Naive B cell (primary cell): Measurements from ENCODE around the gene OXNAD1. TPM values are rescaled to one million over a fixed set of nuclear protein-coding genes. Genes with fewer than 3 reads are reported as not detected.
A peak's percentile ranks its signal among the peaks of the same experiment; 100 is the strongest.

Experiments
- ATAC-seq, 2 donors: fragments of 150-1000 bp; cut with Tn5 transposase; 2 replicates each; pipeline ENCODE4 v1.10.0; 2021; ENCODE audit warnings: low read depth in 2 of 2, mild to moderate bottlenecking in 2 of 2, moderate library complexity in 2 of 2
- DNase-seq: peaks from one replicate; pipeline ENCODE4 v3.0.0; 2022
- H3K27ac Mint-ChIP-seq, 6 donors: one replicate each; pipeline ENCODE4 v1.8.0; 2020 to 2022; ENCODE audit warnings: mild to moderate bottlenecking in 6 of 6, mixed read lengths in 6 of 6, moderate library complexity in 5 of 6, inconsistent platforms in 2 of 6
- H3K27me3 Mint-ChIP-seq, 3 donors: one replicate each; pipeline ENCODE4 v1.8.0; 2021 to 2022; ENCODE audit warnings: mixed read lengths in 3 of 3, mild to moderate bottlenecking in 1 of 3
- H3K36me3 Mint-ChIP-seq, 2 donors: one replicate each; pipeline ENCODE4 v1.8.0; 2020 to 2022; ENCODE audit warnings: mixed read lengths in 2 of 2, inconsistent platforms in 1 of 2, mild to moderate bottlenecking in 1 of 2
- H3K4me1 Mint-ChIP-seq, 3 donors: one replicate each; pipeline ENCODE4 v1.8.0; 2020 to 2022; ENCODE audit warnings: mixed read lengths in 3 of 3, inconsistent platforms in 1 of 3, mild to moderate bottlenecking in 1 of 3, moderate library complexity in 1 of 3
- H3K4me3 Mint-ChIP-seq, 8 donors: one replicate each; pipeline ENCODE4 v1.8.0; 2020 to 2022; ENCODE audit warnings: mild to moderate bottlenecking in 8 of 8, mixed read lengths in 8 of 8, moderate library complexity in 8 of 8, inconsistent platforms in 2 of 8
- H3K9me3 Mint-ChIP-seq, 7 donors: one replicate each; pipeline ENCODE4 v1.8.0; 2020 to 2022; ENCODE audit warnings: mixed read lengths in 7 of 7, mild to moderate bottlenecking in 5 of 7, inconsistent platforms in 2 of 7, moderate library complexity in 1 of 7
- polyA plus RNA-seq, 6 donors: library from polyadenylated mRNA; unstranded; fragments of 300-500 nt; fragmentation: Illumina TruSeq; gene quantifications; one replicate each; pipeline ENCODE4 v1.2.3, GENCODE V29; 2021; ENCODE audit warnings: low read depth in 6 of 6

OXNAD1 gene, protein sequence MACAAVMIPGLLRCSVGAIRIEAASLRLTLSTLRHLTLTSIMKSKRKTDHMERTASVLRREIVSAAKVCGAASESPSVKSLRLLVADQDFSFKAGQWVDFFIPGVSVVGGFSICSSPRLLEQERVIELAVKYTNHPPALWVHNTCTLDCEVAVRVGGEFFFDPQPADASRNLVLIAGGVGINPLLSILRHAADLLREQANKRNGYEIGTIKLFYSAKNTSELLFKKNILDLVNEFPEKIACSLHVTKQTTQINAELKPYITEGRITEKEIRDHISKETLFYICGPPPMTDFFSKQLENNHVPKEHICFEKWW
- polyA plus RNA-seq: 10 to 100 TPM in 1 of 6 donors, 1 to 10 TPM in 5; 1.4 to 10.8 (median 6.7) TPM

DNA sequence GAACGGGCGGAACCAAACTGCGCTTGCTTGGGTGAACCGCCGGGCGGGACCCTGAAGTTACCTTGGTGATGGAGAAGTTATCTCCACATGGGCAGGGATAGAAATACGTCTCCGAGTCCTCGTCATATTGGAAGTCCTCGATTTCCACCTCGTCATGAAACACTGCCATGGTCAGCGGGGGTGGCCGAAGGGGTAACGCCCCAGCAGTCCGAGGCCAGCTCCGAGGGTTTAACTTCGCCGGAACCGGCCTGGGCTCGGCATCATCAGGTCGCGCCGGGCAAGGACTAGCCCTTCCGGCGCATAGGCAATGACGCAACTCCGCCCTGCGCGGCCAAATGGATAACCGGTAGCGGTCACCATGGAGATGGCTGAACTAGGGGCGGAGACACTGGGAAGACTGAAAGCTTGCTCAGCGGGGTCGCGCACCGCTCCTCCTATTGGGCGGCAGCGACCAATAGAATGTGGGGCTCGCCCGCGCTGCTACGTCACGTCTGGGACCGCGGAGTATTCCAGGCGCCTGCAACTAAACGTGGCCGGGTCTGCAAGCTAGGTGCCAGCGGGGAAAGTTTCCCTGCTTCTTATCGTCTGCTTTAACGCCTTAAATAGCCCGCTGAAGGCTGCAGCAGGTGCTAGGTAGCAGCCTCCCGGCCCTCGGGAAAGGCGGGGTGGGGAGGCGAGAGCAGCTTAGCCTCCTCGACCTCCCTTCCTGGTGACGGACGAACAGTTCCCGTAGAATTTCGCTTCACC is at the start of gene OXNAD1, which contains the start of gene DPH3:
Gene OXNAD1, plus strand, starts transcription at position 505 of the 747 bp plus-strand sequence. CDS start 5,741 bp downstream, outside the sequence.
Gene DPH3, minus strand, starts transcription at position 236 of the 747 bp plus-strand sequence. Its CDS starts 67 bp downstream, at position 169.
- peak within 1 kb of the TSS; percentile 83 to 100 (median 96) for H3K4me3 Mint-ChIP-seq
- no peaks in the 10 kb centered on the region for H3K27me3 Mint-ChIP-seq
- DNase-seq: peak; percentile 99
- peaks cover 3 to 5% of the 10 kb centered on the region in 2 donors for H3K36me3 Mint-ChIP-seq
- peaks cover 12 to 35% (median 14%) of the 10 kb centered on the region in 3 donors for H3K4me1 Mint-ChIP-seq
- peak; percentile 91 to 93 for ATAC-seq
- no peaks in the 10 kb centered on the region for H3K9me3 Mint-ChIP-seq
- peak within 1 kb of the TSS; percentile 98 to 100 (median 100) for H3K27ac Mint-ChIP-seq

DNA sequence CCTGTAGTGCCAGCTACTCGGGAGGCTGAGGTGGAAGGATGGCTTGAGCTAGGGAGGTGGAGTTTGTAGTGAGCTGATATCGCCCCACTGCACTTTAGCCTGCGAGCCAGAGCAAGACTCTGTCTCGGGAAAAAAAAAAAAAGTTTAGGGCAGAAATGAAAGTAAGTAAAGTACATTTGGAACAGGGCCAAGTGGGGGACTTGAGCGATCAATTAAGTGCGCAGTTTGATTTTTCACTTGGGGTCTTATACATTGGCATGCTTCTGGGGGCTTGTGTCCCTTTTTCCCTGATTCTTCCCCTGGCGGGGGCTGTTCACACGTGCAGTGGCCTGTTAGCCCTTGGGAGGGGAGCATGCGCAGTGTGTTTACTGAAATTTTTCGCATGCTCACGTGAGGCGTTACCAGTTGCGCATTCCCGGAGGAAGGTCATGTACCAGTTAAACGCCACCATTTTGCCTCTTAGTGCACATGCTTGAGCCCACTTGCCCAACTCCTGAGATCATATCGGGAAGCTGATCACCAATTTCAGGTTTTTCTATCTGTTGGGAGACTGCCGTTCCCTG is 48.6 kb upstream of the OXNAD1 start:
- H3K36me3 Mint-ChIP-seq: peaks cover 0 to 4% of the 10 kb centered on the region in 2 donors
- no peak for ATAC-seq
- peaks cover 0 to 2% (median 0%) of the 10 kb centered on the region in 7 donors for H3K9me3 Mint-ChIP-seq
- no peak overlapping the region for H3K4me3 Mint-ChIP-seq
- peaks cover 0 to 27% (median 5%) of the 10 kb centered on the region in 3 donors for H3K27me3 Mint-ChIP-seq
- no peak overlapping the region for H3K27ac Mint-ChIP-seq
- no peak for DNase-seq
- no peaks in the 10 kb centered on the region for H3K4me1 Mint-ChIP-seq

DNA sequence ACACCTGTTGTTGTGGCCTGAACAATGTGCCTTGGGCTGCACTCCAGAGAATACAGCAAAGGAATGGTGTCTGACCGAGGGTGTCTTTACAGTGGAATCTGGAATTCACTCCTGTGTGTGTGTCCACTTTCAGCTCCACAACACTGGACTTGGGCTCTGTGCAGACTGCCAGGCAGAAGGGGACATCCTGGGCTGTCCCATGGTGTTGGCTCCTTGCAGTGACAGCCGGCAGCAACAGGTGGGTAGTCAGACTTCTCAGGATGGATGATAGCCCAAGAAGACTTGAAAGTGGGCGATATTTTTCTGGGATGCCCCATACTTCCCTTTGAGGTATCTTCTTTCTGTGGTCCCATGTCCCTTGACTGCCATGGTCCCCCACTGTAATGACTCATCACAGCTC is 45.2 kb upstream of the OXNAD1 start:
- H3K4me3 Mint-ChIP-seq: no peak overlapping the region
- H3K9me3 Mint-ChIP-seq: peaks cover 0 to 11% (median 2%) of the 10 kb centered on the region in 7 donors
- peaks cover 0 to 14% (median 5%) of the 10 kb centered on the region in 3 donors for H3K27me3 Mint-ChIP-seq
- DNase-seq: no peak
- no peak for ATAC-seq
- H3K27ac Mint-ChIP-seq: no peak overlapping the region
- peaks cover 0 to 8% of the 10 kb centered on the region in 2 donors for H3K36me3 Mint-ChIP-seq
- H3K4me1 Mint-ChIP-seq: peaks cover 0 to 4% (median 4%) of the 10 kb centered on the region in 3 donors

DNA sequence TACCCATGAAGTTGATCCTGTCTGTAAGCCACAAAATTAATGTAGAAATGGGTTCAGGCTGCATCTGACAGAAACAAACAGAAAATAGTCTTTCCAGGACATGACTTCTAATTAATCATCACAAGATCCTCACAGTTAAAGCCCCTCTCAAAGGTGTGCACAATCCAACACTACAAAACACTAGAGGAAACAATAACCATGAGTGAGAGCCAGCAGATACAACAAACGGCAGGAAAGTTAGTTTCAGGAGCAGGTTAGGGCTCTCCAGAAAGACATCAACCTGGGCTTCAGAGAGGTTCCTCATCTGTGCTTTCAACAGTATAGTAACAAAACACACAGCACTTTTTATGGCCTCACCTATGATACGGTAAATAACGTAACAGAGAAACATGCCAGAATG is 43.0 kb upstream of the OXNAD1 start:
- peaks cover 0 to 8% of the 10 kb centered on the region in 2 donors for H3K36me3 Mint-ChIP-seq
- ATAC-seq: no peak
- H3K4me3 Mint-ChIP-seq: no peak overlapping the region
- no peak overlapping the region for H3K27ac Mint-ChIP-seq
- peaks cover 0 to 14% (median 5%) of the 10 kb centered on the region in 3 donors for H3K27me3 Mint-ChIP-seq
- DNase-seq: no peak
- peaks cover 0 to 22% (median 5%) of the 10 kb centered on the region in 7 donors for H3K9me3 Mint-ChIP-seq
- H3K4me1 Mint-ChIP-seq: peaks cover 0 to 4% (median 4%) of the 10 kb centered on the region in 3 donors

DNA sequence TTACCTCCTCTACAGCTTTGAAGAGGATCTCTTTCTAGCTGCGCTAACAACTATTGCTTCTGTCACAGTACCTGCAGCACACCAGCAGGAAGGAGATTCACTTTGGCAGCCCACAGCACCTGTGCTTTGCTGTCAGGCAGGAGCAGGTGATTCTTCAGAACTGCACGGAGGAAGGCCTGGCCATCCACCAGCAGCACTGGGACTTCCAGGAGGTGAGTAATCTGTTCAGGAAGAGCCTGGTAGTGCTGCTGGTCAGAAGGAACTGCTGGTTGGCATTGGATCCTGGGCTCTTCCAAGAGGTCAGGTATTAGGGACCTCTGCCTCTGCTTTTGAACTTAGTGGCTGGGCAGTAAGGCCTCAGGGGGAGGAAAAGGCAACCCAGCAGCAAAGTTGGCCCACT is 42.5 kb upstream of the OXNAD1 start:
- DNase-seq: no peak
- Mint-ChIP-seq H3K4me1 (peaks cover 0 to 4% (median 4%) of the 10 kb centered on the region in 3 donors), H3K9me3 (peaks cover 0 to 22% (median 5%) of the 10 kb centered on the region in 7 donors), H3K27me3 (peaks cover 0 to 14% (median 5%) of the 10 kb centered on the region in 3 donors), H3K36me3 (peaks cover 0 to 8% of the 10 kb centered on the region in 2 donors), H3K4me3 (no peak overlapping the region), H3K27ac (no peak overlapping the region)
- ATAC-seq: no peak

DNA sequence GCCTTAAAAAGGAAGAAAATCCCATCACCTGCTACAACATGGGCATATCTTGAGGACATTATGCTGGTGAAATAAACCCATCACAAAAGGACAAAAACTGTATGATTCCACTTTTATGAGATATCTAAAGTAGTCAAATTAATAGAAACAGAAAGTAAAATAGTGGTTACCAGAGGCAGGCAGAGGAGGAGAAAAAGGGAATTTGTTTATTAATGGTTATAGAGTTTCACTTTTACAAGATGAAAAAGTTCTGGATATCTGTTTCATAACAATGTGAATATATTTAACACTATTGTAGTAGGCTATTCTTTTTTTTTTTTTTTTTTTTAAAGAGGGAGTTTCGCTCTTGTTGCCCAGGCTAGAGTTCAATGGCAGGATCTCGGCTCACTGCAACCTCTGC is 40.7 kb upstream of the OXNAD1 start:
- Mint-ChIP-seq H3K9me3 (peaks cover 0 to 22% (median 5%) of the 10 kb centered on the region in 7 donors), H3K27me3 (peaks cover under 1 to 4% (median 2%) of the 10 kb centered on the region in 3 donors), H3K4me1 (peaks cover 0 to 4% (median 4%) of the 10 kb centered on the region in 3 donors), H3K4me3 (no peak overlapping the region), H3K36me3 (peaks cover 0 to 4% of the 10 kb centered on the region in 2 donors), H3K27ac (no peak overlapping the region)
- DNase-seq: no peak
- peak in 1 of 2 donors; percentile 30 for ATAC-seq

DNA sequence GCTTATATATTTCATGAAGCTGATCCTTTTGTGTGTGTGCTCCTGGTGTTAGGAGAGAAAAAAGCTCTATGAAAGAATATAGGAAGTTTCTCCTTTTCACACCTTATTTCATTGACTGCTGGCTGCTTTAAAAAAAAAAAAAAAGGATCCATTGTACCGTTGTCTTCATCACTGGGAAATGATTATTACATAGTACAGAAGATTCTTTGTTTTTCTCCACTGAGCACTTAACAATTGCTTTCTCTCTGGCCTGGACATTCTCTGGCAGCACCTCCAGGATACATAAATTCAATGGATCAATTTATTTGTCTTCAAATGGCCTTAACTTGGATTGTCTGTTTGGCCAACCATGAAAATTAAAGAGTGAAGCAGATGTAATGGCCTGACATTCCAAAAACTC is 37.4 kb upstream of the OXNAD1 start:
- Mint-ChIP-seq H3K4me3 (no peak overlapping the region), H3K9me3 (peaks cover 0 to 14% (median 4%) of the 10 kb centered on the region in 7 donors), H3K27me3 (peaks cover 0 to 4% (median 0%) of the 10 kb centered on the region in 3 donors), H3K4me1 (peaks cover 0 to 4% (median 4%) of the 10 kb centered on the region in 3 donors), H3K36me3 (no peaks in the 10 kb centered on the region), H3K27ac (no peak overlapping the region)
- DNase-seq: no peak
- ATAC-seq: no peak

DNA sequence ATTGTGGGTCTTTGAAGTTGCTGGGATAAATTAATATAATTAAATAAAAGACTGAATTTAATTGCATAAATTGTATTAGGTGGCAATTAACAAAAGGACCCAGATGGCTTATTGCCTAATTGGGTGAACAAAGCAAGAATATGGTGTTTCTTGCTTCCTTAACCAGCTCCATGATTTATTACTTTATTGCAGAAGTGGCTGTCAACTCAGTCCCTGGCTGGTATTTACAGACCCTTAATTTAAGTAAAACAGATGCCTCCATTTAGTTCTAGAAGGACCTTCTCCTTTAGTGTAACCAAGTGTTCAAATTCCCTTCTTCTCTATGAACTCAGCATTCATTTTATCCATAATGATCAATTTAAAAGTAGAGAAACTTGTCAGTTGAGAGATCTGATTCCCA is 35.3 kb upstream of the OXNAD1 start:
- Mint-ChIP-seq H3K27me3 (peaks cover 11 to 16% (median 12%) of the 10 kb centered on the region in 3 donors), H3K4me3 (no peak overlapping the region)

DNA sequence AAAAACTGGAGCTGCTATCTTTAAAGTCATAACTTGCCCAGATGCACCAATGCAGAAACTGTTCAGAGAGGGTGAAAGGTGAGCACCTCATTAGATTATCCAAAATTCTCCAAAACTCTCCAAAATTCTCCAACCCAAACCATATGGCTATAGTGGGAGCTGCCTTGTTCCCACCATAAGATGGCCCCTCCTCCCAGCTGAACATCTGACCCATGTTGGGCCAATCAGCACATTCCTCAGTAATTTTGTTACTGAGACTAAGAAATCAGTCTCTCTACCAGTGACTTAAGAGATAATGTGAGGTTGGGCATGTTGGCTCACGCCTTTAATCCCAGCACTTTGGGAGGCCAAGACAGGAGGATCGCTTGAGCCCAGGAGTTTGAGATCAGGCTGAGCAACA is 33.0 kb upstream of the OXNAD1 start:
- DNase-seq (no peak), ATAC-seq (no peak)
- no peak overlapping the region for H3K27ac Mint-ChIP-seq
- no peaks in the 10 kb centered on the region for H3K36me3 Mint-ChIP-seq
- peaks cover 0 to 5% (median 0%) of the 10 kb centered on the region in 7 donors for H3K9me3 Mint-ChIP-seq
- H3K27me3 Mint-ChIP-seq: peaks cover 11 to 23% (median 12%) of the 10 kb centered on the region in 3 donors
- no peak overlapping the region for H3K4me3 Mint-ChIP-seq
- H3K4me1 Mint-ChIP-seq: no peaks in the 10 kb centered on the region

More for the DNA sequence above, 35.3 kb upstream of the OXNAD1 start:
- ATAC-seq: no peak
- DNase-seq: no peak
- Mint-ChIP-seq H3K27ac (no peak overlapping the region), H3K4me1 (no peaks in the 10 kb centered on the region), H3K36me3 (no peaks in the 10 kb centered on the region), H3K9me3 (peaks cover 0 to 14% (median 6%) of the 10 kb centered on the region in 7 donors)

DNA sequence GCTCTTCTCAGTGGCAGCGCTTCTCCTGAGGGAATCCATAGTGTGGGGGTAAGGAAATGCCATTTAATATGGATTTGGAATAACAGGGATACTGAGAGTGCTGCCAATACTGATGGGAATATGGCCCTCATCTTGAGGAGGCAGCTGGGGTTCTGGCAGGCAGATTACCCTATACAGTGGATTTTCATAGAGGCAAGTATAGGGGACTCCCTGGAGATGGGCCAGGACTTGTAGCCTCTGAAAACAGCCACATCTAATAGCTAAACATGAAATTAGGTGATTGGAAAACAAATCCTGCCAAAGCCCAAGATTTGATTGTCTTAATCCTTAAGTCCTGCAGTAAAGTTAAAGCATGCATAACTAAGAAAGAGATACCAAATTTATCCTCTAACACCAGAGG is 31.2 kb upstream of the OXNAD1 start:
- Mint-ChIP-seq H3K27ac (no peak overlapping the region), H3K36me3 (no peaks in the 10 kb centered on the region), H3K4me3 (no peak overlapping the region), H3K9me3 (peaks cover 0 to 5% (median 0%) of the 10 kb centered on the region in 7 donors), H3K27me3 (peaks cover 11 to 23% (median 11%) of the 10 kb centered on the region in 3 donors), H3K4me1 (no peaks in the 10 kb centered on the region)
- ATAC-seq (no peak), DNase-seq (no peak)

DNA sequence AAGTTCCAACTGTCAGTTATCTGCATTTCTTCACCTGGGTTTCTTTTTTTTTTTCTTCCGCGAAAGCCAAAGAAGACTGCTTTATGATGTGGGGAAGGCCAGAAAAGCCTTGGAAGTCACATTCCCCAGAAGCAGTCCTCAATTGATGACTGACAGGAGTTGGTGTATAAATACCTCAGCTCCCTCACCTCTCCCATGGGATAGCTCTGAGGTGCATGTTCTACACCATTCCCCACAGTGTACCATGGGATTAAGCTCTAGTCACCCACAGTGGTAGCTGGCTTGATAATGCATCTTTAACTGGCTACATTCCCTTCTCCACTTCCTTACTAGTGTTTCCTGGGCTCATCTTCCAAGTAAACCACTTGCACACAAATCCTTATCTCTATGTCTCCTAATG is 30.7 kb upstream of the OXNAD1 start:
- Mint-ChIP-seq H3K4me1 (no peaks in the 10 kb centered on the region), H3K9me3 (peaks cover 0 to 5% (median 0%) of the 10 kb centered on the region in 7 donors), H3K36me3 (no peaks in the 10 kb centered on the region), H3K4me3 (no peak overlapping the region), H3K27me3 (peaks cover 8 to 23% (median 11%) of the 10 kb centered on the region in 3 donors), H3K27ac (no peak overlapping the region)
- DNase-seq: no peak
- no peak for ATAC-seq

DNA sequence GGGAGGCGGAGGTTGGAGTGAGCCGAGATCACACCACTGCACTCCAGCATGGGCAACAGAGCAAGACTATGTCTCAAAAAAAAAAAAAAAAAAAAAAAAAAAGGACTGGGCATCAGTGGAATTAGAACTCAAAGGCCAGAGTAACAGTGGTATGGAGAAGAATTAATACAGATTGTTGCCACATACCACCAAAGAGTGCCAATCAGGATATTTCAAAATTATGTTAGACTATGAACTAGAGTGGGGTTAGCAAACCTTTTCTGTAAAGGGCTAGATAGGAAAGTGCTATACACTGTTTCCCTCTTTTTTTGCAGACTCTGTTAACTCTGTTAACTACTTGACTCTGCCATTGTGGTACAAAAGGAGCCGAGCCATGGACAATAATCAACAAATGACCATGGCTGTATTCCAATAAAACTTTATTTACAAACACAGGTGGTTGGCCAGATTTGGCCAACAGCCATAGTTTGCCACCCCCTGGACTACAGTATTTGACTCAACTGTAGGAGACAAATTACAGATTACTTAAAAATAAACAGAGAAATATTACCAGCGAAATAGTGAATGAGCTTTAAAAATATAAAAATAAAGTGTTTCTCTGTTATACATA is 28.9 kb upstream of the OXNAD1 start:
- H3K4me3 Mint-ChIP-seq: no peak overlapping the region
- H3K4me1 Mint-ChIP-seq: no peaks in the 10 kb centered on the region
- ATAC-seq (no peak), DNase-seq (no peak)
- H3K27ac Mint-ChIP-seq: no peak overlapping the region
- H3K36me3 Mint-ChIP-seq: no peaks in the 10 kb centered on the region
- H3K27me3 Mint-ChIP-seq: peaks cover 11 to 23% (median 13%) of the 10 kb centered on the region in 3 donors
- H3K9me3 Mint-ChIP-seq: peaks cover 0 to 3% (median 0%) of the 10 kb centered on the region in 7 donors
